Urothelium cell line (cell line): ENCODE results near the gene MYOD1.

Source experiments
- DNase-seq: peaks from one replicate; pipeline ENCODE4 v3.0.0; 2011; ENCODE audit warnings: low spot score, mixed read lengths
- FAIRE-seq: peaks from 2 replicates; lab custom pipeline; 2011; peaks lifted over from hg19 to GRCh38; lab: Jason Lieb, UNC

The MYOD1 gene

GRCh38 chr11:17734418-17734911, 15.1 kb downstream of the MYOD1 start, which contains the start of gene KCNC1:
Gene KCNC1, plus strand, starts transcription at chr11:17734781. Its CDS starts 1,222 bp downstream, at chr11:17736003.
- no peak for FAIRE-seq
- DNase-seq: peak; percentile 47

GRCh38 chr11:17734986-17735817, 15.8 kb downstream of the MYOD1 start:
- FAIRE-seq (no peak), DNase-seq (peak; percentile 75)

GRCh38 chr11:17735818-17736578, 16.6 kb downstream of the MYOD1 start:
- DNase-seq: peak; percentile 58
- no peak for FAIRE-seq

GRCh38 chr11:17736579-17736893, 17.2 kb downstream of the MYOD1 start:
- FAIRE-seq (no peak), DNase-seq (no peak)

GRCh38 chr11:17736930-17737817, 17.8 kb downstream of the MYOD1 start:
- FAIRE-seq (no peak), DNase-seq (no peak)

- FAIRE-seq (no peak), DNase-seq (no peak)
Measured at GRCh38 chr11:17738151-17738973, 19.0 kb downstream of the MYOD1 start.

GRCh38 chr11:17739945-17740338, 20.6 kb downstream of the MYOD1 start:
- FAIRE-seq (no peak), DNase-seq (no peak)

GRCh38 chr11:17740649-17741235, 21.4 kb downstream of the MYOD1 start:
- FAIRE-seq (no peak), DNase-seq (no peak)

- DNase-seq (no peak), FAIRE-seq (no peak)
Measured at GRCh38 chr11:17741487-17741886, 22.1 kb downstream of the MYOD1 start.

GRCh38 chr11:17742019-17742418, 22.6 kb downstream of the MYOD1 start:
- DNase-seq (no peak), FAIRE-seq (no peak)

GRCh38 chr11:17743026-17743807, 23.8 kb downstream of the MYOD1 start:
- no peak for FAIRE-seq
- DNase-seq: no peak

- FAIRE-seq: peak; percentile 13
- DNase-seq: peak; percentile 78
Measured at GRCh38 chr11:17743808-17744119, 24.4 kb downstream of the MYOD1 start.

GRCh38 chr11:17744151-17744940, 25.0 kb downstream of the MYOD1 start:
- DNase-seq (peak; percentile 44), FAIRE-seq (no peak)

GRCh38 chr11:17745023-17745772, 25.8 kb downstream of the MYOD1 start:
- DNase-seq (no peak), FAIRE-seq (no peak)

- no peak for FAIRE-seq
- no peak for DNase-seq
Measured at GRCh38 chr11:17746096-17746495, 26.7 kb downstream of the MYOD1 start.

GRCh38 chr11:17747131-17747955, 28.0 kb downstream of the MYOD1 start:
- DNase-seq: peak; percentile 80
- peak; percentile 59 for FAIRE-seq

- FAIRE-seq: no peak
- no peak for DNase-seq
Measured at GRCh38 chr11:17748044-17748443, 28.7 kb downstream of the MYOD1 start.
